ENCODE measurements around the gene OXTR. TPM values are rescaled to one million over a fixed set of nuclear protein-coding genes. Genes with fewer than 3 reads are reported as not detected.

Gene OXTR
- total RNA-seq, 1 donor from 2014 or later = 1.0 TPM

GRCh38 chr3:8767667-8768363, 1.6 kb downstream of the OXTR start:
- intact Hi-C loops (cut with micrococcal nuclease) = no loop called here

GRCh38 chr3:8767256-8767666, 2.2 kb downstream of the OXTR start:
- intact Hi-C loops (cut with micrococcal nuclease) = no loop called here

GRCh38 chr3:8766148-8766547, 3.3 kb downstream of the OXTR start:
- intact Hi-C loops (cut with micrococcal nuclease) = no loop called here

GRCh38 chr3:8765528-8765927, 3.9 kb downstream of the OXTR start:
- intact Hi-C loops (cut with micrococcal nuclease) = no loop called here

GRCh38 chr3:8764528-8764927, 4.9 kb downstream of the OXTR start:
- intact Hi-C loops (cut with micrococcal nuclease) = no loop called here

- intact Hi-C loops (cut with micrococcal nuclease) = no loop called here
These were observed 6.6 kb downstream of the OXTR start for GRCh38 chr3:8762607-8763377.

GRCh38 chr3:8761866-8762265, 7.5 kb downstream of the OXTR start:
- intact Hi-C loops (cut with micrococcal nuclease) = no loop called here

- intact Hi-C loops (cut with micrococcal nuclease) = no loop called here
These were observed 8.9 kb downstream of the OXTR start for GRCh38 chr3:8760506-8760905.

- intact Hi-C loops (cut with micrococcal nuclease) = no loop called here
These were observed 9.3 kb downstream of the OXTR start for GRCh38 chr3:8760091-8760490.

GRCh38 chr3:8759038-8759707, 10.2 kb downstream of the OXTR start:
- intact Hi-C loops (cut with micrococcal nuclease) = no loop called here

GRCh38 chr3:8757551-8758518, 11.6 kb downstream of the OXTR start:
- intact Hi-C loops (cut with micrococcal nuclease) = no loop called here

GRCh38 chr3:8756671-8757070, 12.7 kb downstream of the OXTR start:
- intact Hi-C loops (cut with micrococcal nuclease) = no loop called here

- intact Hi-C loops (cut with micrococcal nuclease) = no loop called here
These were observed 13.7 kb downstream of the OXTR start for GRCh38 chr3:8755564-8756237.

- intact Hi-C loops (cut with micrococcal nuclease) = no loop called here
These were observed 14.3 kb downstream of the OXTR start for GRCh38 chr3:8755097-8755496.

GRCh38 chr3:8752832-8753231, 16.6 kb downstream of the OXTR start:
- intact Hi-C loops (cut with micrococcal nuclease) = no loop called here

- intact Hi-C loops (cut with micrococcal nuclease) = no loop called here
These were observed 20.1 kb downstream of the OXTR start for GRCh38 chr3:8749316-8749715.

GRCh38 chr3:8746780-8747345, 22.6 kb downstream of the OXTR start:
- intact Hi-C loops (cut with micrococcal nuclease) = no loop called here

GRCh38 chr3:8745619-8746370, 23.6 kb downstream of the OXTR start:
- intact Hi-C loops (cut with micrococcal nuclease) = no loop called here

GRCh38 chr3:8743911-8744310, 25.5 kb downstream of the OXTR start:
- intact Hi-C loops (cut with micrococcal nuclease) = no loop called here

Measured in T-helper 1 cell treated with Interleukin-12 subunit alpha and Interleukin-12 subunit beta and Interleukin-4 antibody, amounts not matched to agents 30 ng/mL and 1 ng/mL, for 36 hours (primary cell).